GM12891 (cell line): ENCODE results near the gene OGG1.

Experiments
- DNase-seq: peaks from one replicate; pipeline ENCODE4 v3.0.0; 2011; ENCODE audit warnings: low spot score; ENCODE audit not compliant: insufficient read length
- FAIRE-seq: peaks from 2 replicates; lab custom pipeline; 2011; peaks lifted over from hg19 to GRCh38; lab: Jason Lieb, UNC
- PAX5 ChIP-seq: IDR thresholded peaks from 2 replicates; pipeline ENCODE4 v1.6.1; 2011; ENCODE audit warnings: low read length, moderate library complexity, mild to moderate bottlenecking; ENCODE audit not compliant: insufficient read depth, severe bottlenecking
- POLR2A ChIP-seq: IDR thresholded peaks from 2 replicates; pipeline ENCODE4 v1.6.1; 2011; ENCODE audit warnings: low read depth, low read length, control low read depth
- POLR2AphosphoS5 ChIP-seq: IDR thresholded peaks from 2 replicates; pipeline ENCODE4 v1.6.1; 2011; ENCODE audit warnings: low read depth, low read length, control low read depth
- POU2F2 ChIP-seq: IDR thresholded peaks from 2 replicates; pipeline ENCODE4 v1.6.1; 2011; ENCODE audit warnings: low read depth, mild to moderate bottlenecking, control low read depth, low read length, moderate library complexity
- SPI1 ChIP-seq: IDR thresholded peaks from 2 replicates; pipeline ENCODE4 v1.6.1; 2011; ENCODE audit warnings: low read depth, low read length, control low read depth
- TAF1 ChIP-seq: IDR thresholded peaks from 2 replicates; pipeline ENCODE4 v1.6.1; 2011; ENCODE audit warnings: low read depth, low read length, control low read depth

Gene OGG1

DNA sequence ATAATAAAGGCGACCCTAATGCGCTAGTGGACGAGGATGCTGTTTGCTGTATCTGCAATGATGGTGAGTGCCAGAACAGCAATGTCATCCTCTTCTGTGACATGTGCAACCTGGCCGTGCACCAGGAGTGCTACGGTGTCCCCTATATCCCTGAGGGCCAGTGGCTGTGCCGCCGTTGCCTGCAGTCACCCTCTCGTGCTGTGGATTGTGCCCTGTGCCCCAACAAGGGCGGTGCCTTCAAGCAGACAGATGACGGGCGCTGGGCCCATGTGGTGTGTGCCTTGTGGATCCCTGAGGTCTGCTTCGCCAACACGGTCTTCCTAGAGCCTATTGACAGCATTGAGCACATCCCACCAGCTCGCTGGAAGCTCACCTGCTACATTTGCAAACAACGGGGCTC, 10.6 kb upstream of the OGG1 start:
- FAIRE-seq (no peak), DNase-seq (no peak)
- TF ChIP-seq TAF1 (no peak), PAX5 (no peak), SPI1 (no peak), POLR2AphosphoS5 (no peak), POU2F2 (no peak), POLR2A (no peak)

DNA sequence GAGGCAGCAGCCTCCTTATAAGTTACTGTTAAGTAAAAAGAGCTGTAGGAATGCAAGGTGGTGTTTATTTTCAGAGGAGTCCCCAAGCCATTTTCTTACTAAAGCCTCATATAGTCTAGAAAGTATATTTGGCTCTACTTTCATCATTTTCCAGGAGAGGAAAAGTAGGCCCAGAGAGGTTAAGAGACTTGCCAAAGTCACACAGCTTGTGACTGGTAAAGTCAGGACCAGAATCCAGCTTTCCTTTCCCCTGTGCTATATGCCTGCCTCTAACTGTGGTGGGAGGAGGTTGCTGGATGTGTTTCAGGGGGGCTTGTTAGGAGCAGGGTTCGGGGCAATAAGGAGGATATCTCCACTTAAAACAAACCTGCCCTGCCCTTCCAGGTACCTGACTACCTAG, 7.2 kb upstream of the OGG1 start:
- TF ChIP-seq TAF1 (no peak), SPI1 (no peak), POLR2AphosphoS5 (no peak), POU2F2 (no peak), POLR2A (no peak)
- DNase-seq (no peak), FAIRE-seq (no peak)

DNA sequence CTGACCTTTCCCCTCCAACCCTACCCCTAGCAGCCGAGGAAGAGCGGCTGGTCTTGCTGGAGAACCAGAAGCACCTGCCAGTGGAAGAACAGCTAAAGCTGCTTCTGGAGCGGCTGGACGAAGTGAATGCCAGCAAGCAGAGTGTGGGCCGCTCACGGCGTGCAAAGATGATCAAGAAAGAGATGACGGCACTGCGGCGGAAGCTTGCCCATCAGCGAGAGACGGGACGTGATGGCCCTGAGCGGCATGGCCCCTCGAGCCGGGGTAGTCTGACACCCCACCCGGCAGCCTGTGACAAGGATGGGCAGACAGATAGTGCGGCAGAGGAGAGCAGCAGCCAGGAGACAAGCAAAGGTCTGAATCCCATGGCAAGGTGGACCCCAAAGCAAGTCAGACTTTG, 6.2 kb upstream of the OGG1 start:
- no peak for TF ChIP-seq POU2F2
- TF ChIP-seq POLR2AphosphoS5: no peak
- TF ChIP-seq SPI1: no peak
- no peak for TF ChIP-seq POLR2A
- no peak for TF ChIP-seq TAF1
- no peak for TF ChIP-seq PAX5
- no peak for DNase-seq
- no peak for FAIRE-seq

DNA sequence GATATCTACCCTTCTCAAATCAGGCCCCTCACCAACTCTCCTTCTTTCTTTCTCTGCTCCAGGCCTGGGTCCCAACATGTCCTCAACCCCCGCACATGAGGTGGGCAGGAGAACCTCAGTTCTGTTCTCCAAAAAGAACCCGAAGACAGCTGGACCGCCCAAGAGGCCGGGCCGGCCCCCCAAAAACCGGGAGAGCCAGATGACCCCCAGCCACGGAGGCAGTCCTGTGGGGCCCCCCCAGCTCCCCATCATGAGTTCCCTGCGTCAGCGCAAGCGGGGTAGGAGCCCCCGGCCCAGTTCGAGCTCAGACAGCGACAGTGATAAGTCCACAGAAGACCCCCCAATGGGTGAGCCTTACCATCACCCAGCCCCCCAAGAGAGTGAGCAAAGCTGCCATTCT, 5.6 kb upstream of the OGG1 start:
- FAIRE-seq: no peak

DNA sequence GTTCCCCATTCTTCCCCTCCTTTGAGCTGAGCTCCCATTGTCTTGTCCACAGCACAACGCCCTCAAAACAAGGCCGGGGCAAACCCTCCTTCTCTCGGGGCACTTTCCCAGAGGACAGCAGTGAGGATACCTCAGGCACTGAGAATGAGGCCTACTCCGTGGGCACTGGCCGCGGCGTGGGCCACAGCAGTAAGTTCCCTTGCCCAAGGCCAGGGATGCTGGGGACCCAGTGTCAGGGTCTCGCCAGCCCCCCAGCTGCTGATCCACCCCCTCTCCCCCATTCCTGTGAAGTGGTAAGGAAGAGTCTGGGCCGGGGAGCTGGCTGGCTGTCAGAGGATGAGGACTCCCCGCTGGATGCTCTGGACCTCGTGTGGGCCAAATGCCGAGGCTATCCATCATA, 4.2 kb upstream of the OGG1 start:
- no peak for TF ChIP-seq TAF1
- TF ChIP-seq SPI1: no peak
- TF ChIP-seq POU2F2: no peak
- TF ChIP-seq PAX5: no peak
- no peak for TF ChIP-seq POLR2AphosphoS5
- no peak for TF ChIP-seq POLR2A
- no peak for DNase-seq
- no peak for FAIRE-seq

More for the DNA sequence above, 5.6 kb upstream of the OGG1 start:
- DNase-seq: no peak
- no peak for TF ChIP-seq TAF1
- no peak for TF ChIP-seq POLR2A
- no peak for TF ChIP-seq PAX5
- TF ChIP-seq POU2F2: no peak
- no peak for TF ChIP-seq POLR2AphosphoS5
- TF ChIP-seq SPI1: no peak

DNA sequence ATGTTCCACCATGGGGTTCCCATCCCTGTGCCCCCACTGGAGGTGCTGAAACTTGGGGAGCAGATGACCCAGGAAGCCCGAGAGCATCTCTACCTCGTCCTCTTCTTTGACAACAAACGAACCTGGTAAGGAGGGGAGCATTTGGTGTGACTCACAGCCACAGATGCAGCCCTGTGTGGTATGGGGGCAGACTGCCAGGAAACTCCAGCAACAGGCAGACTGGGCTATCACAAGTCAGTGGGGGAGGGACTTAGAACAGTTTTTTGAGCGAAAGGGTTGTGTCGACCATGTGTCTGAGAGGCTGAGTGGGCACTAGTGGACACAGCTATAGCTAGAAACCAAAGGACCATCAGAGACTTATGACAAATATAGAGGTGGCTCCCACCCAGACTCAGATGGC, 3.4 kb upstream of the OGG1 start:
- DNase-seq: no peak
- FAIRE-seq: no peak
- TF ChIP-seq POLR2A: no peak
- no peak for TF ChIP-seq TAF1
- no peak for TF ChIP-seq SPI1
- TF ChIP-seq POU2F2: no peak
- TF ChIP-seq PAX5: no peak
- no peak for TF ChIP-seq POLR2AphosphoS5

DNA sequence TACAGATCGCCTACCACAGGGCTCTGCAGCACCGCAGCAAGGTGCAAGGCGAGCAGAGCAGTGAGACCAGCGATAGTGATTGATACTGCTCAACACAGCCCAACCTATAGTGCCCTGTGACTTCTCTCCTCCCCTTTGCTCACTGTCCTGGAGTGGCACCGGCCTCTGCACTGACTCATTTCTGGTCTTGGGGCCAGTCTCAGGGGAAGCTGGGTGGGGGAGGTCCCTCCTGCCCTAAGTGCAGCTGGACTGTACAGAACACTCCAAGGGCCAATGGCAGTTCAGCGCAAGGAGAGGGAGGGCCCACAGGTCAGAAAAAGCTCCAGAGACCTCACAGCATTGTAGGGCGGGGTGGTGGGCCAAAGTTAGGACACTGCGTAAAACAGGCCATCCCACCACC, 2.5 kb upstream of the OGG1 start:
- TF ChIP-seq SPI1 (no peak), POLR2A (no peak), PAX5 (no peak), POLR2AphosphoS5 (no peak), POU2F2 (no peak), TAF1 (no peak)
- DNase-seq (no peak), FAIRE-seq (no peak)

DNA sequence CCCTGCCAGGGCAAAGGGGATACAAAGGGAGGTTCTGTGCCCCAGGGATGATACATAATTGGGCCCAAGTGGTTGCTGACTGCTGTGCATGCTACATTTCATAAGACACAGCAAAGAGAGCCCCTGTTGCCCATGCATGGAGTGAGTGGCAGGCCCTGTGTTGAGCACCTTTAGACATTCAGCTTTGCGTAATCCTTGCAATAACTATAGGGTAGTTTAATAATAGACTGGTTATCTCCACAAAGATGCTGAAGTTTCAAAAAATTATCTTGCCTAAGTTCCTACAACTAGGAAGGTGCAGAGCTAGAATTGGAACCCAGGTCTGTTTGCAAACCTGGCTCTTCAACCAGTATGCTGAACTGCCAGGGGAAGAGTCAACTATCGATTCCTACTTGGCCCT, 1.7 kb upstream of the OGG1 start:
- TF ChIP-seq POU2F2 (no peak), POLR2A (no peak), POLR2AphosphoS5 (no peak), PAX5 (no peak), SPI1 (no peak), TAF1 (no peak)
- DNase-seq (no peak), FAIRE-seq (no peak)

DNA sequence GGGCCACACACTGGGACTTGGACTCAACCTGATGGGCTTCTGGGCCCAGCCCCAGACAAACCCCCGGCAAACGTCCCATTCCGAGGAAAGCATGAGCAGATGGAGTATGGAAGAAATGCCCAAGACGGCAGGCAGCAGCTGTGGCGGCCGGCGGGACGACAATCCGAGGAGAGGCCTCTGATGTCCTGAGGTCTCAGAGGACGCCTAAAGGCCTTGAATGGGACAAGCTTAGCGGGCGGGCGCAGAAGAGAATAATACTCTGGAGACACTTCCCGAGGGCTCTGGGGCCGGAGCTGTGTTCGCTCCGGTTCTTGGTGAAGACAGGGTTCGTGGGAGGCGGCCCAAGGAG, 482 bp upstream of the OGG1 start:
- no peak for FAIRE-seq
- DNase-seq: no peak
- TF ChIP-seq TAF1: no peak
- no peak for TF ChIP-seq POLR2AphosphoS5

DNA sequence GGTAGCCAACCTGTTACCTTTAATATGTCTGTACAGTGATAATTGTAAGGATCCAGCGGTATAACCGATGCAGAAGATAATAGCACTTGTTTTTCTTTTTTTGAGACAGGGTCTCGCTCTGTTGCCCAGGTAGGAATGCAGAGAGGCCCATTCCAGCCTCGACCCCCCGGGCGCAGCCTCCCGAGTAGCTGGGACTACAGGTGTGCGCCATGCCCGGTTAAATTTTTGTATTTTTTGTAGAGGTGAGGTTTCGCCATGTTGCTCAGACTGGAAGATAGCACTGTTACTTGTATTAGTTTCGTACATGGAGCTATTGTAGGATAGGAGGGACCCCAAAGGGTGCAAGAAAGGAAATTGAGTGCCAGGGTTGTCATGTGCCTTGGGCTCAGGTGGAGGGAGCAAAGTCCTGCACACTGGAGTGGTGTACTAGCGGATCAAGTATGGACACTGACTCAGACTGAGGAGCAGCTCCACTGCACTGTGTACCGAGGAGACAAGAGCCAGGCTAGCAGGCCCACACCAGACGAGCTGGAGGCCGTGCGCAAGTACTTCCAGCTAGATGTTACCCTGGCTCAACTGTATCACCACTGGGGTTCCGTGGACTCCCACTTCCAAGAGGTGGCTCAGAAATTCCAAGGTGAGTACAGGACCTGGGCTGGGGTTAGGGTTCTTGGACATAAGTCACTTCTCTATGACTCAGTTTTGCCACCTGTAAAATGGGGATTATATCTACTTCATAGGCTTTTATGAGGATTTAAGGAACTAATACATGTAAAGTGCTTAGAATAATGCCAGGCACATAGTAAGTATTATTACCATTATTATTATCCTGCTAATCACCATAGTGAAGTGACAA, 1.0 kb downstream of the OGG1 start:
- TF ChIP-seq POLR2AphosphoS5 (no peak), POLR2A (no peak), PAX5 (no peak), POU2F2 (no peak), TAF1 (no peak), SPI1 (no peak)
- FAIRE-seq (no peak), DNase-seq (no peak)

DNA sequence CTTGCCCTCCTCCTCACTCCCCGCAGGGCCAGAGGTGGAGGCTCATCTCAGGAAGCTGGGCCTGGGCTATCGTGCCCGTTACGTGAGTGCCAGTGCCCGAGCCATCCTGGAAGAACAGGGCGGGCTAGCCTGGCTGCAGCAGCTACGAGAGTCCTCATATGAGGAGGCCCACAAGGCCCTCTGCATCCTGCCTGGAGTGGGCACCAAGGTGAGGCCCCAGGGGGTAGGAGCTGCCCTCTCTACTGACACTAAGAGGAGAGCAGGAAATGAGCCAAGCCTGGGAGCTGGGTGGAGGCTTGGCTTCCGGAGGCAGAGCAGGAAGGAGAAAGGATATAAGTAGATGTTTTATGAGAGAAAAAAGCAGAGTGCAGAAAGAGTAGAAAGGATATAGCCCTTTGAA, 4.9 kb downstream of the OGG1 start:
- FAIRE-seq (no peak), DNase-seq (no peak)

More for the DNA sequence above, 4.9 kb downstream of the OGG1 start:
- no peak for TF ChIP-seq TAF1
- TF ChIP-seq PAX5: no peak
- TF ChIP-seq SPI1: no peak
- TF ChIP-seq POLR2A: no peak
- TF ChIP-seq POU2F2: no peak
- no peak for TF ChIP-seq POLR2AphosphoS5
